HUES48 (cell line): Measurements from ENCODE around the gene HLA-DMB.

Source experiments
- H3K27ac ChIP-seq: one replicate; pipeline ENCODE4 v1.7.0; 2013; ENCODE audit warnings: low read depth, low read length, inconsistent platforms
- H3K27me3 ChIP-seq: 2 replicates; pipeline ENCODE4 v1.6.1; 2013; ENCODE audit warnings: mild to moderate bottlenecking, low read length; ENCODE audit not compliant: control insufficient read depth, insufficient read depth
- H3K36me3 ChIP-seq: 2 replicates; pipeline ENCODE4 v1.6.1; 2013; ENCODE audit warnings: low read length; ENCODE audit not compliant: control insufficient read depth, insufficient read depth
- H3K4me1 ChIP-seq: 2 replicates; pipeline ENCODE4 v1.6.1; 2013; ENCODE audit warnings: mild to moderate bottlenecking, low read length; ENCODE audit not compliant: control insufficient read depth, insufficient read depth
- H3K4me3 ChIP-seq: 2 replicates; pipeline ENCODE4 v1.5.1; 2013; ENCODE audit warnings: mild to moderate bottlenecking, low read depth, low read length
- H3K9ac ChIP-seq: 2 replicates; pipeline ENCODE4 v1.6.1; 2013; ENCODE audit warnings: mild to moderate bottlenecking, low read depth, low read length, moderate library complexity
- H3K9me3 ChIP-seq: 2 replicates; pipeline ENCODE4 v1.6.1; 2013; ENCODE audit warnings: low read length; ENCODE audit not compliant: control insufficient read depth, insufficient read depth

Gene HLA-DMB

DNA sequence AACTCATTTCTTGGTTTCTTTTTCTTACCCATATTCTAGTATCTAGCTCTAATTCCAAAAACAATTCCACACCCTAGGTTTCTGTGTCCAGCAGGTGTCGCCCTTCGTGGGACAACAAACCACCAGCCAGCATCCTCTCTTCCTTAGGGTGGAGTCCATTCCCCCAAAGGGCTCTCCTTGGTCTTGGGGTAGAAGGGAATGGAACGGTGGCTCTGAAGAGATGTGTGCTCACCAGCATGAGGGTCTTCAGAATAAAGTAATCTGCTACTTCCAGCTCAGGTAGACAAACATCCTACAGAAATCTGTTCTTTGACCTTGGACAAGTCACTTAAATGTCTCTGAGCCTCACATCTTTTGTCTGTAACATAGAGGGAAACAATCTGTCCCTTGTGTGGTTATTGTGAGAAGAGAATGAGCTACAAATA is 7.2 kb downstream of the HLA-DMB start:
- Histone ChIP-seq H3K36me3 (no peaks in the 10 kb centered on the region), H3K27ac (no peak overlapping the region), H3K4me3 (no peak overlapping the region), H3K4me1 (no peaks in the 10 kb centered on the region), H3K9me3 (no peaks in the 10 kb centered on the region), H3K9ac (no peak overlapping the region), H3K27me3 (peaks cover 4% of the 10 kb centered on the region; the same call in 1 of the 2 replicates)

DNA sequence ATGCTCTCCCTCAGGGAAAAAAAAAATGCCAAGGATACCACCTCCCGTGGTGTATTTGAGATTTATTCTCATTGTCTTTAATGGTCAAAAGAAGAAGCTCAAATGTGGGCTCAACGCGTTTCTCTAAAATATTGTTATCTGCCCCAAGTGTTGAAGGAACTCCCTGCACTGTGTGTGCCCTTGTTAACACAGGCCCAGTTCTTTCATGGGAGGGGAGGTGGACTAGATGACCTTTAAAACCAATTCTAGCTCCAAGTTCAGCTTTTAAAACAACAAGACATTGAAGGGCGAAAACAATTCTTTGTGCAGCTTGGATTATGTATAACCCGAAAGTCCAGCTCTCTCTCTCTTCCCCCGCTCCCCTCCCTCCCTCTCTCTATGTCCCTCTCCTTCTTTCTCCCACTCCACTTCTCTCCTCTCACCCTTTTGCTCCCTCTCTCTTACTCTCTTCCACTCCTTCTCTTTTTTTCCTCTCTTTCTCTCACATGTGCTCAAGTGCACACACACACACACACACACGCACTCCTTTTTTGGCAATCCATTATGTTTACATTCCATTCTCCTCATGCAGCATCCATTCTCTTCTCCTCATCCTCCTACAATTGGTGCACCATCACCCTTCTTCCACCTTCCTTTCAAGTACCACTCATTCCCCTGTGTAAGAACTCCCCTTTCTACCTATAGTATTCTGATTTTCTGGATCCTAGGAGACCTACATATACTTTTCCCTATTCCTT is 8.5 kb downstream of the HLA-DMB start:
- H3K9ac ChIP-seq, result no peak overlapping the region
- H3K27me3 ChIP-seq, result peaks cover 4% of the 10 kb centered on the region; the same call in 1 of the 2 replicates
- no peaks in the 10 kb centered on the region for H3K4me1 ChIP-seq
- no peaks in the 10 kb centered on the region for H3K9me3 ChIP-seq
- no peak overlapping the region for H3K27ac ChIP-seq
- no peaks in the 10 kb centered on the region for H3K36me3 ChIP-seq
- no peak overlapping the region for H3K4me3 ChIP-seq

DNA sequence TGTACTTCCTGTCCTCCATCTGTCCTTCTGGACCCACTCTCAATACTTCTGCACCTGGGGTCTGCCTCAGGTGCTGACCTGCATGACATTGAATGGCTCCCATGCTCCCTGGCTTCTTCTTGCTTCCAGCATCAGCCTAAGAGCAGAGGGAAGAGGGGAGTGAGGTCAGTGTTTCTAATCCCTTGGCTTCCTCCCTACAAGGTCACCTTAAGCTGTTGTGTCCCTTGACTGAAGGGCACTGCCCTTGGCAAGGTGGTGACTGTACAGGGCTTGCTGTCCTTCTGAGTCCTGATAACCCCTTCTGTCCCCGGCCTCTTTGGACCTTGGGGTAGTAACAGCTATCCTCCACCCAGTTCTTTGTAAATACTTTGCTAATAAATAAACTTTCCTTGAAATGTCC is 9.6 kb downstream of the HLA-DMB start:
- no peak overlapping the region for H3K27ac ChIP-seq
- H3K9ac ChIP-seq, result no peak overlapping the region
- H3K36me3 ChIP-seq, result no peaks in the 10 kb centered on the region
- no peak overlapping the region for H3K4me3 ChIP-seq
- H3K27me3 ChIP-seq, result peaks cover 4% of the 10 kb centered on the region; the same call in 1 of the 2 replicates
- H3K4me1 ChIP-seq, result no peaks in the 10 kb centered on the region
- H3K9me3 ChIP-seq, result no peaks in the 10 kb centered on the region

DNA sequence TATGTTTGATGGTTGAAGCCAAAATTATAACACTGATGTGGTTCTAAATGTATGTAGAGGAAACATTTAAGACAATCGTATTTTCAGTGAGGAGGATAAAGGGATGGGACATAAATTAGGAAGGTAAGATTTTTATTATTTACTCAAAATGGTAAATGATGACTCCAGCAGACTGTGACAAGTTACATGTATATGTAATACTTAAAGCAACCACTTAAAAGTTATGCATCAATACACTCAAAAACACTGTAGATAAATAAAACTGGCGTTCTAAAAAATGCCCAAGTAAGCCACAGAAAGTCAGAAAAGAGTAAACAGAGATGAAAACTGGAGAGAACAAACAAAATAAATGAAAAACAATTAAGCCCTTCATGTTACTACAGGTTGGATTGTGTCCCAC is 18.7 kb downstream of the HLA-DMB start:
- H3K9me3 ChIP-seq, result no peaks in the 10 kb centered on the region
- no peaks in the 10 kb centered on the region for H3K4me1 ChIP-seq
- H3K27ac ChIP-seq, result no peak overlapping the region
- H3K9ac ChIP-seq, result no peak overlapping the region
- no peaks in the 10 kb centered on the region for H3K27me3 ChIP-seq
- no peaks in the 10 kb centered on the region for H3K36me3 ChIP-seq
- H3K4me3 ChIP-seq, result no peak overlapping the region

DNA sequence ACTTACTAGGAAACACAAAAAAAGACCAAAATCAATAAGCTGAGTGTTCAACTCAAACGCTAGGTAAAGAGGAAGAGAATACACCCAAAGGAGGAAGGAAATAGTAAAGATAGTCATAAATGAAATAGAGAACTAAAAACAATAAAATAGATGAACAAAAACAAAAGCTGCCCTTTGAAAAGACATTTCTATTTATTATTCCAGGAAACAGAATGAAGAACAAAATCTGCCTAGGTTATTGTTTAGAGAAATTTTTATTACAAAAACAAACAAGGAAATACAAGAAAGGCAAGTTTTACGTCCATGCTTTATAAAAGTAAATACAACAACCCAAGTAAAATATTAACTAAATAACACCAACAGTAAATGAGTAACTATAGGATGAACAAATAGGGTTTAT is 20.1 kb downstream of the HLA-DMB start:
- Histone ChIP-seq H3K4me1 (no peaks in the 10 kb centered on the region), H3K4me3 (no peak overlapping the region), H3K36me3 (no peaks in the 10 kb centered on the region), H3K9ac (no peak overlapping the region), H3K27me3 (no peaks in the 10 kb centered on the region), H3K27ac (no peak overlapping the region), H3K9me3 (no peaks in the 10 kb centered on the region)

DNA sequence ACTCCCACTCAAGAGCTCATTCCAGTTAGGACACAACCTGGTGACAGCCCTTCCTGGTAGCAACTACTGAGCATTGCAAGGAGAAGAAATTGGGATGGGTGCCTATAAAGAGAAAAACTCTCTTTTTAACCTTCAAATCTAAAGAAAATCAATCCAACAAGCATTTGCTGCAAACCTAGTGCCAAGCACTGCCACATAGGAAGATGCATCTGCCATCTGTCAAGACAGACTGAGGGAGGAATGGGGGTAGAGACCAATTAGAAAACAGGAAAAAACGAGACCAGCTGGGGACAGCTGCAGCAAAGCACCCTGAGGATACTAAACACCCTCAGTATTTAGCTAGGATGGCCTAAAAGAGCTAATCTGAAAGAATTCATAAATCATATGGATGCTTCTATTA is 27.9 kb downstream of the HLA-DMB start:
- no peaks in the 10 kb centered on the region for H3K9me3 ChIP-seq
- H3K27ac ChIP-seq, result no peak overlapping the region
- H3K4me3 ChIP-seq, result no peak overlapping the region

DNA sequence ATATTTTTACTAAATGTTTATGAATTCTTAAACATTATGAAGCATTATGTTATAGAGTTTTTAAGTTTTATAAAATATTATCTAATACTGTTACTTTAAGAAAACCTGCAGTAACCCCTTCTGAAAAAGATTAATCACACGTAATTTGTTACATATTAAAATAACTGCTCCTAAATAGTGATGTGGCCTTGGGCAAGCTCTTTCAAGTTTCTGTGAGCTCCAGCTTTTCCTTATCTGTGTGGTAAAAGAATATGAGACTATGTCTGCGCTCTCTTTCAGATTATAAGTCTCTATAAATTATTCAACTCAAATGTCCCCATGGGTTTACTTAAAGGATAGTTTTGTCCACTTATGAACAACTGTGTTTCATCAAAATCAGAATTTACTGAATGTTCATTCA is 31.9 kb downstream of the HLA-DMB start:
- no peak overlapping the region for H3K4me3 ChIP-seq
- H3K9me3 ChIP-seq, result no peaks in the 10 kb centered on the region
- no peaks in the 10 kb centered on the region for H3K36me3 ChIP-seq
- H3K4me1 ChIP-seq, result no peaks in the 10 kb centered on the region
- no peaks in the 10 kb centered on the region for H3K27me3 ChIP-seq
- no peak overlapping the region for H3K27ac ChIP-seq
- H3K9ac ChIP-seq, result no peak overlapping the region

More for the DNA sequence above, 27.9 kb downstream of the HLA-DMB start:
- Histone ChIP-seq H3K4me1 (no peaks in the 10 kb centered on the region), H3K36me3 (no peaks in the 10 kb centered on the region), H3K9ac (no peak overlapping the region), H3K27me3 (0 out of 2 replicates have a peak, but pooled peaks cover 5% of the 10 kb centered on the region)

DNA sequence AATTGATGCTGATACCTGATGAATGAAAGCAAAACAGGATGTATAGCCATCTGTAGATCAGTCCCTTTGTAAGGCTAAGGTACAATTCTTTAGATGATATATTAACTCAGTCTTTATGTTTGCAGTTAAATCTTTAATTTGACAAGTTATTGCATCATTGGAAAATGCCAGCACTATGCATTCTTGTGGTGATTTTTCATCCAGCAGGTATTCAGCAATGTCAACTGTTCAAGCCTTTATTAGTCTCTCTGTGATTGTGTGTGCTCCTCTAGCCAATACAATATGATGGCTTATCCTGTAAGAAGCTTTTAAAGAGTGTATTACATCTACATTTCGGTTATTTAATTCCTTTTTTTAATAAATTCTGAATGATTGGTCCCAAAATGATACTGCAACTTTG is 34.3 kb downstream of the HLA-DMB start:
- H3K9me3 ChIP-seq, result no peaks in the 10 kb centered on the region
- H3K27me3 ChIP-seq, result no peaks in the 10 kb centered on the region
- H3K27ac ChIP-seq, result no peak overlapping the region
- H3K36me3 ChIP-seq, result no peaks in the 10 kb centered on the region
- H3K4me3 ChIP-seq, result no peak overlapping the region
- H3K4me1 ChIP-seq, result no peaks in the 10 kb centered on the region
- H3K9ac ChIP-seq, result no peak overlapping the region

DNA sequence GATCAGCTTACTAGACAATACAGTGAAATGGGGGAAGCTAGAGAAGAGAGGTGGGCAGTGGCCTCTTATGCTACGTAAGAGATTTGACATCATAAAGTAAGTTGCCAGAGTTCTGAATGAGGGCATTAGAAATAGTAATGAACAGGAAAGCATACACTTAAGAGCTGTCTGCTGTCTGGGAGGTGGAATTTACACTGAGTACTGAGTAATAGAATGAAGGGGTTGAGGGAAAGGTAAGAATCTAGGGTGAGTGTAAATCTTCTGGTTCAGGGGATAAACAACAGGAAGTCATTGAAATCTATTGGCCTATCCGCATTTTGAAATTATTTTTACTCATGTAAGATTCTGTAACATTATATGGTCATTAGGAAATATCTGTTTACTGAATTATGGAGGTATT is 35.8 kb downstream of the HLA-DMB start:
- Histone ChIP-seq H3K4me1 (no peaks in the 10 kb centered on the region), H3K36me3 (peaks cover 6% of the 10 kb centered on the region; the same call in 1 of the 2 replicates), H3K9me3 (no peaks in the 10 kb centered on the region), H3K4me3 (no peak overlapping the region), H3K27ac (no peak overlapping the region), H3K27me3 (no peaks in the 10 kb centered on the region), H3K9ac (no peak overlapping the region)

DNA sequence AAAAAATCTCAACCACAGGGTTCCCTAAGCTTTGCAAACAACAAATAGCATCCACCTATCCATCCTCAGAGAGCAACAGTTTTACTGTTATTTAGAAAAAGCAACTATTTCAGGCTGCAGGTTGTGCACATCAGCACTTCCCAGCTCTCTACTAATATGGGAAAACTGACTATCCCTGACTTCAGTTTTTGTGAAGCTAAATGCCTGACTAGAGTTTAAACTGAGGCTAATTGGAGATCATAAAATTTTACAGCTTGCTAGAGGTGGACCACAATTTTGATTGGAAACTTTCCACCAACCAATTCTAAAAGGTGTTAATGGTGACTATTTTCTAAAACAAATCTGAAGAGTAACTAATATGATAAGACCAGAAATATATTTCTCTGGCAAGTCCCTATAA is 36.9 kb downstream of the HLA-DMB start:
- no peak overlapping the region for H3K27ac ChIP-seq
- no peaks in the 10 kb centered on the region for H3K9me3 ChIP-seq
- no peaks in the 10 kb centered on the region for H3K4me1 ChIP-seq
- peaks cover 6% of the 10 kb centered on the region; the same call in 1 of the 2 replicates for H3K36me3 ChIP-seq
- H3K9ac ChIP-seq, result no peak overlapping the region
- H3K27me3 ChIP-seq, result no peaks in the 10 kb centered on the region
- no peak overlapping the region for H3K4me3 ChIP-seq

DNA sequence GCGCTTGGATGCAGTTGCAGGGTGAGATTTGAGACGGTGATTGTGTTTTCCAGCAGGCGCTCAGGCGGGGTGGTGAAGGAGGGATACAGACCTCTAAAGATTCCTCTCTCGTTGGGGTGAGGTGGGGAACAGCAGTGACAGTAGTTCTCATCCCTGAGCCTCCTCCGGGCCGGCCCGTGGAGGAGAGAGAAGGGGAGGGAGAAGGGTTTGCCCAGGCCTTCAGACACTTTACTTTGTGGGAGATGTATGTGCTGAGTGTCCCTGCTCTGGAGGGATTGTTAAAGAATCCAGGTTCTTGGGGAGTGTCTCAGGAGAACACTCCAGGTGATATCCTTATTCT is 45.9 kb downstream of the HLA-DMB start:
- Histone ChIP-seq H3K4me1 (0 out of 2 replicates have a peak, but pooled peaks cover 4% of the 10 kb centered on the region), H3K27ac (peak overlapping the region; percentile 94), H3K4me3 (peak overlapping the region; percentile 95), H3K36me3 (0 out of 2 replicates have a peak, but pooled peaks cover 3% of the 10 kb centered on the region), H3K9ac (peak overlapping the region; percentile 26; the same call in 1 of the 2 replicates), H3K9me3 (no peaks in the 10 kb centered on the region), H3K27me3 (no peaks in the 10 kb centered on the region)
